ENCODE measurements around the gene SLC10A3.
"Not testable (repeated sequence)": the region's sequence is repeated elsewhere in the genome, so short reads cannot be mapped to it uniquely, and the experiment has no call there.

SLC10A3 gene

DNA sequence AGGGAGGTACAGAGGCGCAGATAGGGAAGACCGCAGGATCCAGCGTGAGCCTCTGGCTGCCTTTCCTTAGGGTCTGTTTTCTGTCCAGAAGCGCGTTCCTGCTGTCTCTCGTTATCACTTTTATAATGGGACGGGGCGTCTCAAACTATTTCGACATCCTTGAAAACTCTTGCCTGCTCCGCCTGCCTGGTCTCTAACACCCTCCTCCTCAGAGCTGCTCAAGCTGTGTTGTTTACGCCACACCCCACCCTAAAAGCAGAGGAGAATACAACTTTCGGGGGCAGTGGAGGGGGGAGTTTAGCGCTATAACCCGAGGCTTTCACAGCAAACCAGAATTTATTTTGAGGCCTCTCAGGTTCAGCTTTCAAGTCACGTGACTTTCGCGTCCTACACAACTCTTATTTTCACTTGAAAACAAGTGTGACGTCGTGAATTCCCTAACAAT is 26.2 kb upstream of the SLC10A3 start:
- peak; percentile 71 to 79 for DNase-seq

DNA sequence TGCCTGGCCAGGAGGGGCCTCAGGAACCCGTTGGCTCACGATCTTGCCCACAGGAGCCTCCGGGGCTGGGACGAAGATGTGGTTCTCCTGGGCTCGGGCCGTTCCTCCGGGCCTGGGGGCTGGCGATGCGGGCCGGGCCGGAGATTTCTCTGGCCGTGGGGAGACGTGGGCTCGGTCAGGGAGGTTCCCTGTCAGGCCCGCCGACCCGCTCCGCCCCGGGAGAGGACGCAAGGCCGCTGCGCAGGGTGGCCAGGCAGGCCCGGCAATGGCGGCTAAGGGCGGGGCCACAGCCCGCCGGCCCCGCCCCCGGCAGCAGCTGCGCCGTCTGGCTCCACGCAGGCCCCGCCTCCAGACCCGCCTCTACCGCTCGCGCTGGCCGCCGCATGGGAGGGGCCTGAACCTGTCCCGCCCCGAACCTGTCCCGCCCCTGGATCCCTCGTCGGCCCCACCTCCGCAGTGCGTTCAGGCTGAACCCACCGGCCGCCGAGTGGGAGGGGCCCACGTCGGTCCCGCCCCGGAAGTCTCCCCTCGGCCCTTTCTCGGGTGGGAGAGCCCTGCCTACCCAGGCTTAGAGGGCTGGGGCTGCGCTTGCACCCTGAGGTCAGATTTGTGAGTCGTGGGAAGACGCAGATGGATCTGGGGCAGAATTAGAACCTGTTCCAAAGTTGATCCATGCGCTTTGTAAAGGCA is 25.7 kb upstream of the SLC10A3 start, which contains the start of gene FAM3A:
Gene FAM3A, minus strand, starts transcription at position 267 of the 690 bp plus-strand sequence. CDS start 460 bp downstream, outside the sequence.
- peak; percentile 93 to 96 for DNase-seq
- TF ChIP-seq POLR2A (IDR thresholded peaks at IDR 0.05; ENCODE audit: low read length) (peak; percentile 82), GATA1 (IDR thresholded peaks at IDR 0.05; ENCODE audit: low read depth, low read length) (no peak)

More for the DNA sequence above, 26.2 kb upstream of the SLC10A3 start:
- TF ChIP-seq GATA1 (IDR thresholded peaks at IDR 0.05; ENCODE audit: low read depth, low read length) (no peak), POLR2A (IDR thresholded peaks at IDR 0.05; ENCODE audit: low read length) (no peak)

DNA sequence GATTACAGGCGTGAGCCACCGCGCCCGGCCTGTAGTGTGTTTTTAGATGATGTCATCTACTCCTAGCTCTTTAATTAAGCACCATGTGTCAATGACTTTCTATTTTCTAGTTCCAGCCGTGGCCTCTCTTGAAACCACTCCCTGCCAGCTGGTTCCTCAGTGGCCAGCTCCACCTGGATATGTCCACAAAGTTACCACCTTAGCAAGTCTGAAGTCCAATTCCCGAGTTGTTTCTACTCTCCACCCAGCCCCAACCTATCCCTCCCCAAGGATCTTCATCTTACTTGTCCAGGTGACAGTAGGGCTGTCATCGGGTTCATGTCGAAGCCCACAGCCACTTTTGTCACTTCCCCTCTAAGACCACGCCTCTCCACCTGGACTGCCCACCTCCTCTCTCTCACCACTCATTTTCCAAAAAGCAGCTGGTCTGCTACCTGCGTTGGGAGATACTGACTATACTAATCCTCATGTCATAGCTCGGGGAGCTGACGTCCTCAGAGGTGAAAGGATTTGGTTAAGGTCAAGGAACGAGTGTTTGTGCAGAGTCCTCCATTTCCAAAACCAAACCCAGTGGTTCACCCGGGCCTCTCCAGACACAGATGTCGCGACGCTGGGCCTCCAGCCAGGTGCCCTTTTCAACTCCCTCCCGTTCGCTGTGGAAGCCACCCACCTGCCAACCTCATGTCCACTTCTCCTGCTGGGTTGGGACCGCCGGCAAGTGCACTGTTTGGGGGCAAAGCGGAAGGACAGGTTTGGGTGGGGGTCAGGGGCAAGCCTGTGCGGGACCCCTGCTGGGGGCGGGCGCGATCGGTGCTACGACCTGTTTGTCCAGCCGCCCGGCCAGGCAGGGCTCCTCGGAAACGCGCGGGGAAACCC is 24.9 kb upstream of the SLC10A3 start:
- DNase-seq, result peak; percentile 59 to 69
- no peak for TF ChIP-seq POLR2A (IDR thresholded peaks at IDR 0.05; ENCODE audit: low read length)
- no peak for TF ChIP-seq GATA1 (IDR thresholded peaks at IDR 0.05; ENCODE audit: low read depth, low read length)

DNA sequence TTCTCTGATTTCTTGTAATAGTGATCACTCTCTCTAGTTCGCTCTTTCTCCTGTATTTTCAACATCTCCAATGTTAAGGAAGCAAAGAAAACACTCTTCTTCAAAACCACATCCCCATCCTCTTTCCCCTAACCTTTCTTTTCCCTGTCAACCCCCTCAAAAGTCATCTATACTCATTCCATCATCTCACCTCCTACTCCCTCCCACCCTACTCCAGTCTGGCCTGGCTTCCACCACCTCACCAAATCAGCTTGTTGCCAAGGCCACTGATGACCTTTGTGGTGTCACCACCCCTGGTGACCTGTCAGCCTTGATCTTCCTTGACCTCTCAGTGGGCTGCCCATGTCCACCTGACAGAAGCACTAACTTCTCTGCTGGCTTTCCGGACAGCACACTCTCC is 23.3 kb upstream of the SLC10A3 start:
- TF ChIP-seq POLR2A (IDR thresholded peaks at IDR 0.05; ENCODE audit: low read length) (no peak), GATA1 (IDR thresholded peaks at IDR 0.05; ENCODE audit: low read depth, low read length) (no peak)
- DNase-seq, result no peak

DNA sequence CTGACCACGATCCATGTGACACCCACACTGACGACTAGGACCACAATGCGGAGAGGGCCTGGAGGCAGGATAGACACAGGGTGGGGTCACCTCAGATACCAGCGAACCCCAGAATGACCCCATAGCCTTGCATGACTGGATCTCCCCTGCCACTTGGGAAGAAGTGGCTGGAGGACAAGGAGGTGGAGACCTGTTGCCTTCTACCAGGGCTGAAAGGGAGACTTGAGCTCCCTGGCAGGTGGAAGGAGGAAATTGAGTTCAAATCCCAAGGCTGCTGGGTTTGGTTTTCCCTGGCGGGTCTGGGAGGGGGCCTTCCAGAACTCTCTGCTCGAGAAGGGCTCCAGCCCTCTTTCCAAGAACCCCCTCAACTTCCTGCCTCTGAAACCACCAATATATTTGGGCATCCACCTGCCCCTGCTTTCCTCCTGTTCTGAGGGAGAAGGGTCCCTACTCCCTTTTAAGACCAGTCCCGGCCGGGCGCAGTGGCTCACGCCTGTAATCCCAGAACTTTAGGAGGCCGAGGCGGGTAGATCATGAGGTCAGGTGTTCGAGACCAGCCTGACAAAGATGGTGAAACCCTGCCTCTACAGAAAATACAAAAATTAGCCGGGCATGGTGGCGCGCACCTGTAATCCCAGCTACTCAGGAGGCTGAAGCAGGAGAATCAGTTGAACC is 22.6 kb upstream of the SLC10A3 start:
- no peak for TF ChIP-seq GATA1 (IDR thresholded peaks at IDR 0.05; ENCODE audit: low read depth, low read length)
- TF ChIP-seq POLR2A (IDR thresholded peaks at IDR 0.05; ENCODE audit: low read length), result no peak
- DNase-seq, result no peak

DNA sequence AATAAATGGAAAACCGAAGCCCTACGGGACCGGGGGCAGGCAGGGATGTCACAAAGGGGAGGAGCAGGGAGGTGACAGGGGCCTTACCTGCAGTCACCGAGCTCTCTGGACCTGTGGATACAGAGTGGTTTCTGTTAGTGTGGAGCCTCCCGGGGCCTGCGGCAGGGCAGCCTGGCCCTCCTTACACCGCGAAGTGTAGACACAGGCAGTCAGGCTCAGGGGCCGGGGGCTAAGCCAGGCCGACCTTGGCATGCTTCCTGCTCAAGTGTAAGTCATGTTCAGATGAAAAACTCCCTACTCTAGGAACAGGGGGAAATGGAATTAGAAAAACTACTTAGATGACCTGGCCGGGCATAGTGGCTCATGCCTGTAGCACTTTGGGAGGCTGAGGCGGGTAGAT is 21.3 kb upstream of the SLC10A3 start:
- no peak for DNase-seq
- TF ChIP-seq GATA1 (IDR thresholded peaks at IDR 0.05; ENCODE audit: low read depth, low read length), result no peak
- TF ChIP-seq POLR2A (IDR thresholded peaks at IDR 0.05; ENCODE audit: low read length), result no peak

DNA sequence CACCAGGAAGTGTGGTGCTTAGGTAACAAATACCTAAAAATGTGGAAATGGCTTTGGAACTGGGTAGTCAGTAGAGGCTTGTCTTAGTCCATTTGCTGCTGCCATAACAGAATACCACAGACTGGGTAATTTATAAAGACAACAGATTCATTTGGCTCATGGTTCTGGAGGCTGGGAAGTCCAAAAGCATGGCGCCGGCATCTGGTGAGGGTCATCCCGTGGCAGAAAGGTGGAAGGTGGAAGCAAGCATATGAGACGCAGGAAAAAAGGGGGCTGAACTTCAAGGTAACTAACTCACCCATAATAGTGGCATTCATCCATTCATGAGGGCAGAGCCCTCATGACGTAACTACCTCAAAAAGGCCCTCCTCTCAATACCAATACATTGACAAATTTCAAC is 19.0 kb upstream of the SLC10A3 start:
- no peak for TF ChIP-seq POLR2A (IDR thresholded peaks at IDR 0.05; ENCODE audit: low read length)
- TF ChIP-seq GATA1 (IDR thresholded peaks at IDR 0.05; ENCODE audit: low read depth, low read length), result no peak
- DNase-seq, result no peak

DNA sequence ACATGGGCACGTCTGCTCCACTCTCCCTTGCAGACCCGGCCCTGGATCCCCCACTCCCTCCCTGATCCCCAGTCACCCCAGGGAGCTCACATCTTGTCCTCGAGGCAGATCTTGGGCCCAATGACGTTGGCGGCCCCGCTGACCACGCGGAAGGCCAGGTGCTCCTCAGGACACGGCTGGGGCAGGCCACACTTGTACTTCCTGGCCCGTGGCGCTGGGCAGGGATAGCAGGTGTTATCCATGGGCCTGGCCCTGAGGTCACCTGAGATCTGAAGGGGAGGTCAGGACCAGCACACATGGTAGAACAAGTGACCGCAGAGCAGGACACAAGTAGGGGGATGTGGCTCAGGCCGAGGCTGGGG is 17.9 kb upstream of the SLC10A3 start:
- no peak for TF ChIP-seq GATA1 (IDR thresholded peaks at IDR 0.05; ENCODE audit: low read depth, low read length)
- no peak for TF ChIP-seq POLR2A (IDR thresholded peaks at IDR 0.05; ENCODE audit: low read length)
- DNase-seq, result no peak

DNA sequence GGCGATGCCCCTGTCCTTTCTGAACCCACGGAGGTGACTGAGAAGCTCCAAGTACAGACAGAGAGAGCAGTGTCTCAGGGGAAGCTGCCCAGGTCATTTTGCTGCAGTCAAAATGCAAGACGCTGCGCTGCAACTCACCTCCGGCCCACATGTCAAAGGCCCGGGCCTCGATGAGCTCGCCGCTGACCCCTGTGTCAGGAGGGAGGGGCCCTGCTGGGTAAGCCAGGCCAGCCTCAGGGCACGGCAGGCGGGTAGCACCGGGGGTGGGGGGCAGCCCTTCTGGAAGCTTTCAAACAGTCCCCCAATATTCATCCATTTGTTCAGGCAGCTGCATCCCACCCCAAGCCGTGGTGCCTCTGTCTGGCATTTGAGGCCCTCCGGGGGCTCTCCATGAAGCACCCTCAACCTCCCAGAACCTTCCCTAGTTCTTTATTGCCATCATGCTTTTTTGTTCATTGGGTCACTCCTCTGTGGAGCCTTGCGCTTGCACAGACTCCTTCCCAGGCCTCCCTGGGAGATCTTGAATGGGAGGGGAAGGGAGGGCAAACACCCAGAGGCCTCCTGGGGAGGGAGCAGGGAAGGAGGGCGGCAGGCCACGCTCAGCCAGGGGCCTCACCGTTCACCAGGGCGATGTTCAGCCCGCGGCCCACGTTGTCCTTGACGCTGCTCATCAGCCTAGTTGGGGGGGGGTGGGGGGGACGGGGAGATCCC is 17.4 kb upstream of the SLC10A3 start:
- TF ChIP-seq POLR2A (IDR thresholded peaks at IDR 0.05; ENCODE audit: low read length), result no peak
- TF ChIP-seq GATA1 (IDR thresholded peaks at IDR 0.05; ENCODE audit: low read depth, low read length), result no peak
- DNase-seq, result no peak

DNA sequence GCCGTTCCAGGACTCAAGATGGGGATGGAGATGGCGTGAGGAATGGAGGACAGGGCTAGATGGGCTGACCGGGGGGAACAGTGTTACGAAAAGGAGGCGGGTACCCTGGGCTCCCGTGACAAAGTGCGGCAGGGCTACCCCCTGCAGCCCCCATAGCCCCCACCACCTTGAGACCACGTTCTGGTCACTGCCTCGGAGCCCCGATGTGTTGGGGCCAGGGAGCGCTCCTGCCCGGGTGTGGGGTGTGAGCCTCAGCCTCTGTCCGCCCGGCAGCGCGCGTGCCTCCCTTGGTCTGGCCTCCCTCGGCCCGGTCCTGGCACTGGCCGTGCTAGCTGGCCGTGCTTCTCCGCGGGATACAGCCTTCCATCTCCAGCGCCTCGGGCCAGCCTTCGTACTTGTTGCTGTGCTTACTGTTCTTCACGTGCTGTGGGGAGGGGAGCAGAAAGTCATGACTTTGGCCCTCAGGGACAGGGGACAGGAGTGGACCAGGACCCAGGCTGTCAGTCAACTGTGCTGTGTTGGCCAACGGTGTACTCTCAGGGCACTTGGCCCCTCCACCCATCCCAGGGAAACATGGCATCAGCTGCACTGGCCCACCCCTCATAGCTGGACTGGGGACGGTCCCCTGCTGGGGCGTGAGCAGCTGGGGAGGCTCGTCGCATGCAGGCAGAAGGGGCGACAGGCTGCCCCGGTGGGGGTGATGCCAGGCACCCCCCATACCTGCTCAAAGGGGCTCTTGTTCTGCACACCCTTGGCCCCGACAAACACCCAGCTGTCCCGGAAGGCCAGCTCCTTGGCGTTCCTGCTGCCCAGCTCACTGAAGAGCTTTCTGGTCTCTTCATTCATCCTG is 16.3 kb upstream of the SLC10A3 start:
- DNase-seq, result no peak
- TF ChIP-seq GATA1 (IDR thresholded peaks at IDR 0.05; ENCODE audit: low read depth, low read length) (no peak), POLR2A (IDR thresholded peaks at IDR 0.05; ENCODE audit: low read length) (no peak)

DNA sequence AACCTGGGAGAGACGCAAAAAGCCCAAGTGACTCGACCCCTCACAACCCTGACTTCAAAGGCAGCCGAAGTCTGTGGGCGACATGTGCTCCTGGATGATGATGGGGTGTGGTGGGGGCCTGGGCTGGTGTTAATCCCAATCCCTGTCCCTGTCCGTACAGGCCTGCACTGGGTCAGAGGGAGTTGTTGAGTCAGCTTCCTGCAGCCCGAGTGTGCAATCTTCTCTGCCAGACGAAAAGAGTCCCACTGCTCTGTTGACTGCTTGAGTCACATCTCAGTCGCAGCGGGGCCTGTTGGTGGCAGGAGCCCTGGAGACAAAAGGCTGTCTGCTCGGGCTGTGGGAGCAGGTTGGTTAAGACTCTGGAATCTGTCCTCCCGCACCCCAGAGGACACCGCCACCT is 15.3 kb upstream of the SLC10A3 start:
- TF ChIP-seq POLR2A (IDR thresholded peaks at IDR 0.05; ENCODE audit: low read length) (no peak), GATA1 (IDR thresholded peaks at IDR 0.05; ENCODE audit: low read depth, low read length) (no peak)
- no peak for DNase-seq

DNA sequence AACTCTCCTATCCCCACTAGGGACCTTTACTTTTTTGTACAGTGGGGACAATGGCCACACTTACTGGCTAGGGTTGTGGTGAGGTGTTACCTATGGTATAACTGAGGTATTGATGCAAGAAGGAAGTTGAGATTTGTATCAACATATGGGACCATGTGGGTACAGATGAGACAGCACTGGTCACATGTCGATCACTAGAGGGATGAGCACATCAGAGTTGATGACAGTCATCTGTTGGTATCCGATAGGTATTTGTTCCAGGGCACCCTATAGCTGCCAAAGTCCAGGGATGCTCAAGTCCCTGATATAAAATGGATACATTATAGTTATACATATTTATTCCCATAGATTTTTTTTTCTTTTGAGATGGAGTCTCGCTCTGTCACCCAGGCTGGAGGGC is 12.6 kb upstream of the SLC10A3 start:
- no peak for TF ChIP-seq POLR2A (IDR thresholded peaks at IDR 0.05; ENCODE audit: low read length)
- no peak for TF ChIP-seq GATA1 (IDR thresholded peaks at IDR 0.05; ENCODE audit: low read depth, low read length)
- DNase-seq, result no peak

DNA sequence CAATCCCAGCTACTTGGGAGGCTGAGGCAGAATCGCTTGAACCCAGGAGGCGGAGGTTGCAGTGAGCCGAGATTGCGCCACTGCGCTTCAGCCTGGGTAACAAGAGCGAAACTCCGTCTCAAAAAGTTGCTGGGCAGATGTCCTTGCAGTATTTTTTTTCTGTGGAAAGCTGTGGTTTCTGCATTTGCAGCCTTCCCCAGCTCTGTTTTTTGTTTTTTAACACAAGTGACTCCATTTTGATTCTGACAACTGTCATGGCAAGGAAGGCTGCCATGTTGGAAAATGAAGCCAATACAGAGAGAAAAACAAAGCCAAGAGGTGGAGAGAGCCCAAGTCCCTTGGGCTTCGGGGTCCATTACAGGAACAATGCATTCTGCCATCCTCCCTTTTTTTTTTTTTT is 11.7 kb upstream of the SLC10A3 start:
- no peak for DNase-seq
- no peak for TF ChIP-seq POLR2A (IDR thresholded peaks at IDR 0.05; ENCODE audit: low read length)

DNA sequence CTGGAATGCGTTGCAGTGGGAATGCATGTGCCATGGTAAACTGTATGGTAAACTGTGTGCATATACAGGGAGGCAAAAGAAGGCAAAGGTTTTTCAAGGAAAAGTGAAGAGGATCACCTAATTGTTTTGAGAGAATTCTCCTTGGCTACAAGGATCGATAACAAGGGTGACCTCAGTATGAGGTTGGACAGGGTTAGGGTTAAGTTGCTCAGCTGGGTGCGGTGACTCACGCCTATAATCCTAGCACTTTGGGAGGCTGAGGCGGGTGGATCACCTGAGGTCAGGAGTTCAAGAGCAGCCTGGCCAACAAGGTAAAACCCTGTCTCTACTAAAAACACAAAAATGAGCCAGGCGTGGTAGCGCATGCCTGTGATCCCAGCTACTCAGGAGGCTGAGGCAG is 11.0 kb upstream of the SLC10A3 start:
- not testable (repeated sequence) for DNase-seq

DNA sequence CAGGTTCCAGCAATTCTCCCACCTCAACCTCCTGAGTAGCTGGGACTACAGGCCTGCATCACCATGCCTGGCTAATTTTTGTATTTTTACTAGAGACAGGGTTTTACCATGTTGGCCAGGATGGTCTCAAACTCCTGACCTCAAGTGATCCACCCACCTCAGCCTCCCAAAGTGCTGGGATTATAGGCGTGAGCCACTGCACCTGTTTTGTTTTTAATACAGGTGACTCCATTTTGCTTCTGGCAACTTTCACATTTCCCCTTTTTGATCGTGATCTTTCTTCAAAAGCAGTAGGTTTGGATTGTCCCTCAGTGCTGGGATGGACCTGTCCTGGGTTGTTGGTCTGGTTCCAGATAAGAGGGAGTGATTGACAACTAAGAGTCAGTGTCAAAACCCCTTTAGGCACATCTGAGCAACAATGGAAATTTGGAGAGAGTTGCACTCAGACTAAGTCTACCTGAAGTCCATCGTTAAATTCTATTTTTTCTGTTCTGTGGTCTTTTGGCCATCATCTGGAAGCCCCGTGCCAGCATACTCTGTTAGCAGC is 6.2 kb upstream of the SLC10A3 start:
- peak; percentile 31 to 36 for DNase-seq

Data from erythroblast (primary cell).